Trophoblast cell (in vitro differentiated cells and primary cell): ENCODE data around the gene ALOX5AP.
A peak's percentile ranks its signal among the peaks of the same experiment; 100 is the strongest.

Experiments used
- DNase-seq, 2 donors: peaks; one replicate each; pipeline ENCODE4 v3.0.0-alpha.2; 2016
- H2AFZ ChIP-seq: 2 replicates; pipeline ENCODE4 v1.6.1; 2013; ENCODE audit warnings: low read length, moderate library complexity, mild to moderate bottlenecking; ENCODE audit not compliant: insufficient read depth, poor library complexity
- H2AK5ac ChIP-seq: 2 replicates; pipeline ENCODE4 v1.6.1; 2013; ENCODE audit warnings: mild to moderate bottlenecking, low read length
- H2BK120ac ChIP-seq: 2 replicates; pipeline ENCODE4 v1.6.1; 2013; ENCODE audit warnings: low read length, mild to moderate bottlenecking, moderate library complexity; ENCODE audit not compliant: insufficient read depth, poor library complexity
- H2BK12ac ChIP-seq: 2 replicates; pipeline ENCODE4 v1.6.1; 2013; ENCODE audit warnings: mild to moderate bottlenecking, low read length, moderate library complexity
- H2BK5ac ChIP-seq: 2 replicates; pipeline ENCODE4 v1.6.1; 2013; ENCODE audit warnings: low read length, low read depth, moderate library complexity, mild to moderate bottlenecking; ENCODE audit not compliant: poor library complexity
- H3K14ac ChIP-seq: 2 replicates; pipeline ENCODE4 v1.6.1; 2013; ENCODE audit warnings: mild to moderate bottlenecking, low read length
- H3K18ac ChIP-seq: 2 replicates; pipeline ENCODE4 v1.6.1; 2013; ENCODE audit warnings: mild to moderate bottlenecking, low read length
- H3K23ac ChIP-seq: 2 replicates; pipeline ENCODE4 v1.6.1; 2013; ENCODE audit warnings: low read length
- H3K27ac ChIP-seq: 2 replicates; pipeline ENCODE4 v1.5.1; 2013; ENCODE audit warnings: low read depth, mild to moderate bottlenecking, inconsistent platforms, low read length, moderate library complexity
- H3K27me3 ChIP-seq: 2 replicates; pipeline ENCODE4 v1.6.1; 2013; ENCODE audit warnings: inconsistent platforms, mild to moderate bottlenecking, low read length, moderate library complexity; ENCODE audit not compliant: insufficient read depth
- H3K36me3 ChIP-seq, 2 experiments: 1 replicate in 1 of 2; 2 replicates in 1 of 2; pipeline ENCODE4 v1.6.1; 2013; ENCODE audit warnings: low read length in 2 of 2, mild to moderate bottlenecking in 2 of 2, moderate library complexity in 1 of 2; ENCODE audit not compliant: insufficient read depth in 2 of 2, control insufficient read depth in 1 of 2
- H3K4ac ChIP-seq: 2 replicates; pipeline ENCODE4 v1.6.1; 2013; ENCODE audit warnings: low read depth, mild to moderate bottlenecking, low read length, moderate library complexity
- H3K4me1 ChIP-seq, 2 experiments: 1 replicate in 1 of 2; 2 replicates in 1 of 2; pipeline ENCODE4 v1.6.1; 2013; ENCODE audit warnings: low read length in 2 of 2, mild to moderate bottlenecking in 2 of 2, moderate library complexity in 1 of 2; ENCODE audit not compliant: insufficient read depth in 2 of 2, control insufficient read depth in 1 of 2
- H3K4me2 ChIP-seq: 2 replicates; pipeline ENCODE4 v1.6.1; 2013; ENCODE audit warnings: inconsistent platforms, mild to moderate bottlenecking, low read length, moderate library complexity
- H3K4me3 ChIP-seq: 2 replicates; pipeline ENCODE4 v1.5.1; 2013; ENCODE audit warnings: mild to moderate bottlenecking, low read depth, low read length, inconsistent platforms
- H3K79me1 ChIP-seq: one replicate; pipeline ENCODE4 v1.6.1; 2013; ENCODE audit warnings: low read length
- H3K79me2 ChIP-seq: 2 replicates; pipeline ENCODE4 v1.6.1; 2013; ENCODE audit warnings: low read length, mild to moderate bottlenecking; ENCODE audit not compliant: control insufficient read depth, insufficient read depth, poor library complexity
- H3K9ac ChIP-seq: 2 replicates; pipeline ENCODE4 v1.6.1; 2013; ENCODE audit warnings: mild to moderate bottlenecking, low read length
- H3K9me3 ChIP-seq: 2 replicates; pipeline ENCODE4 v1.6.1; 2013; ENCODE audit warnings: low read depth, mild to moderate bottlenecking, control low read depth, inconsistent platforms, low read length; ENCODE audit not compliant: insufficient read depth
- H4K12ac ChIP-seq: 2 replicates; pipeline ENCODE4 v1.6.1; 2013; ENCODE audit warnings: low read depth, mild to moderate bottlenecking, low read length, moderate library complexity
- H4K8ac ChIP-seq: 2 replicates; pipeline ENCODE4 v1.6.1; 2013; ENCODE audit warnings: low read depth, mild to moderate bottlenecking, low read length, moderate library complexity
- H4K91ac ChIP-seq: one replicate; pipeline ENCODE4 v1.6.1; 2013; ENCODE audit warnings: low read depth, mild to moderate bottlenecking, low read length, moderate library complexity
- WGBS: extraction: QIAGEN DNeasy Blood & Tissue Kit; methylation state at CpG from one replicate; pipeline ENCODE4 v1.1.7; 2013; ENCODE audit warnings: missing lambda C conversion rate; ENCODE audit not compliant: insufficient read length, insufficient coverage; ENCODE audit errors: extremely low coverage; 5-methylcytosine and 5-hydroxymethylcytosine counted together

ALOX5AP gene

GRCh38 chr13:30802501-30802900, 67.2 kb downstream of the ALOX5AP start:
- Histone ChIP-seq H3K9me3 (peaks cover 2% of the 10 kb centered on the region), H3K9ac (no peak overlapping the region), H3K14ac (no peak overlapping the region), H3K23ac (no peak overlapping the region), H3K79me1 (peaks cover 24% of the 10 kb centered on the region), H3K4ac (no peak overlapping the region), H4K8ac (no peak overlapping the region), H2BK120ac (no peak overlapping the region), H3K4me1 (peaks cover 8 to 11% of the 10 kb centered on the region in 2 experiments), H3K4me3 (no peak overlapping the region), H2BK12ac (peak overlapping the region; percentile 55), H3K79me2 (no peaks in the 10 kb centered on the region), H3K27me3 (no peaks in the 10 kb centered on the region), H2AFZ (no peak overlapping the region), H2BK5ac (no peak overlapping the region), H3K4me2 (no peak overlapping the region), H3K27ac (no peak overlapping the region), H4K12ac (no peak overlapping the region), H4K91ac (no peak overlapping the region), H2AK5ac (no peak overlapping the region), H3K36me3 (peaks cover 0 to 2% of the 10 kb centered on the region in 2 experiments), H3K18ac (no peak overlapping the region)
- DNase-seq: peak in 1 of 2 donors; percentile 1
- no CpG with 5 or more reads among the region's 5 CpGs for WGBS

GRCh38 chr13:30802953-30803478, 67.7 kb downstream of the ALOX5AP start:
- peak overlapping the region; percentile 32 for H3K4me2 ChIP-seq
- H3K4me1 ChIP-seq: peaks cover 8 to 11% of the 10 kb centered on the region in 2 experiments
- H3K36me3 ChIP-seq: peaks cover 0 to 2% of the 10 kb centered on the region in 2 experiments
- no peaks in the 10 kb centered on the region for H3K27me3 ChIP-seq
- no peak overlapping the region for H3K4me3 ChIP-seq
- no peak overlapping the region for H3K23ac ChIP-seq
- peaks cover 22% of the 10 kb centered on the region for H3K79me1 ChIP-seq
- H3K27ac ChIP-seq: no peak overlapping the region
- peak overlapping the region; percentile 48 for H2AFZ ChIP-seq
- H3K14ac ChIP-seq: peak overlapping the region; percentile 43
- WGBS: no CpG with 5 or more reads among the region's 32 CpGs
- H4K91ac ChIP-seq: peak overlapping the region; percentile 76
- H3K9ac ChIP-seq: no peak overlapping the region
- H2BK5ac ChIP-seq: no peak overlapping the region
- H3K9me3 ChIP-seq: peaks cover 2% of the 10 kb centered on the region
- no peak overlapping the region for H4K12ac ChIP-seq
- DNase-seq: peak; percentile 67 to 85
- peak overlapping the region; percentile 4 for H3K18ac ChIP-seq
- H3K4ac ChIP-seq: peak overlapping the region; percentile 8
- peak overlapping the region; percentile 54 for H2BK120ac ChIP-seq
- no peak overlapping the region for H2AK5ac ChIP-seq
- no peaks in the 10 kb centered on the region for H3K79me2 ChIP-seq
- peak overlapping the region; percentile 25 for H4K8ac ChIP-seq
- peak overlapping the region; percentile 62 for H2BK12ac ChIP-seq

GRCh38 chr13:30803749-30804148, 68.4 kb downstream of the ALOX5AP start:
- peak overlapping the region; percentile 62 for H2BK12ac ChIP-seq
- peaks cover 2% of the 10 kb centered on the region for H3K9me3 ChIP-seq
- peak overlapping the region; percentile 12 for H2BK5ac ChIP-seq
- H3K18ac ChIP-seq: peak overlapping the region; percentile 14
- H2AK5ac ChIP-seq: peak overlapping the region; percentile 85
- H3K4ac ChIP-seq: peak overlapping the region; percentile 14
- no peak overlapping the region for H2AFZ ChIP-seq
- peaks cover 0 to 2% of the 10 kb centered on the region in 2 experiments for H3K36me3 ChIP-seq
- peaks cover 21% of the 10 kb centered on the region for H3K79me1 ChIP-seq
- no peak overlapping the region for H3K9ac ChIP-seq
- H4K91ac ChIP-seq: peak overlapping the region; percentile 87
- H3K4me3 ChIP-seq: no peak overlapping the region
- no peaks in the 10 kb centered on the region for H3K79me2 ChIP-seq
- no peak overlapping the region for H3K27ac ChIP-seq
- H4K8ac ChIP-seq: no peak overlapping the region
- peak overlapping the region; percentile 37 for H2BK120ac ChIP-seq
- no peak overlapping the region for H3K4me2 ChIP-seq
- H3K27me3 ChIP-seq: no peaks in the 10 kb centered on the region
- peak overlapping the region; percentile 43 for H3K14ac ChIP-seq
- WGBS: no CpG with 5 or more reads among the region's 5 CpGs
- no peak for DNase-seq
- H4K12ac ChIP-seq: no peak overlapping the region
- H3K23ac ChIP-seq: no peak overlapping the region
- H3K4me1 ChIP-seq: peaks cover 8 to 11% of the 10 kb centered on the region in 2 experiments

GRCh38 chr13:30804474-30804873, 69.1 kb downstream of the ALOX5AP start:
- peak overlapping the region; percentile 45 for H2BK120ac ChIP-seq
- peak overlapping the region; percentile 61 for H2BK12ac ChIP-seq
- H2AFZ ChIP-seq: no peak overlapping the region
- H4K8ac ChIP-seq: no peak overlapping the region
- no peaks in the 10 kb centered on the region for H3K79me2 ChIP-seq
- peaks cover 8 to 11% of the 10 kb centered on the region in 2 experiments for H3K4me1 ChIP-seq
- no peak overlapping the region for H3K4ac ChIP-seq
- peaks cover 0 to 2% of the 10 kb centered on the region in 2 experiments for H3K36me3 ChIP-seq
- no peak overlapping the region for H3K27ac ChIP-seq
- peaks cover 24% of the 10 kb centered on the region for H3K79me1 ChIP-seq
- DNase-seq: no peak
- H3K23ac ChIP-seq: no peak overlapping the region
- peak overlapping the region; percentile 70 for H4K91ac ChIP-seq
- H2AK5ac ChIP-seq: peak overlapping the region; percentile 28
- no peak overlapping the region for H3K4me2 ChIP-seq
- peak overlapping the region; percentile 64 for H3K14ac ChIP-seq
- peaks cover 2% of the 10 kb centered on the region for H3K9me3 ChIP-seq
- peak overlapping the region; percentile 21 for H3K18ac ChIP-seq
- no peak overlapping the region for H3K4me3 ChIP-seq
- H3K27me3 ChIP-seq: no peaks in the 10 kb centered on the region
- H3K9ac ChIP-seq: no peak overlapping the region
- WGBS: no CpG with 5 or more reads among the region's 5 CpGs
- H2BK5ac ChIP-seq: no peak overlapping the region
- no peak overlapping the region for H4K12ac ChIP-seq
